GM20431 (cell line): Measurements from ENCODE around the gene CREB3.

Experiments used
- in situ Hi-C: fragments of 300-500 bp; cut with MseI, MboI; formaldehyde crosslinking; loops from one replicate; pipeline ENCODE4 v1.15.0; 2020; ENCODE audit warnings: low sequenced_read_pairs; ENCODE audit not compliant: unreplicated experiment

Gene CREB3

DNA sequence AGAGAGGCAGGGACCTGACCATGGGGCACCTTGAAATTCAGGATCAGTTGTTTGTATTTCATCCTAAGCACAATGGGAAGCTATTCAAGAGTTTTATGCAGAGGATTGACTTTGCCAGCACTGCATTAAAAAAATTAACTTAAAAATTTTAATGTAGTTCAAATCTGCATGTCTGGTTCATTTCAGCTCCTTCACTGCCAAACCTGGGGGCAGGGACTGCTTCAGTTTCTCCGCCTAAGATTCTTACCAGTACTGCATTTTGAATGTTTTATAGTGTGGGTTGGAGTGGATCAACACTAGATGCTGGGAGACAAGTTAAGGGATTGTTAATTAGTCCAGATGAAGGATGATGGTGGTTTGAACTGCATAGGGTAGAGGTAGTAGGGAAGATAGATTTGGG lies 37.3 kb downstream of the CREB3 start:
- in situ Hi-C loops: no loop called here

DNA sequence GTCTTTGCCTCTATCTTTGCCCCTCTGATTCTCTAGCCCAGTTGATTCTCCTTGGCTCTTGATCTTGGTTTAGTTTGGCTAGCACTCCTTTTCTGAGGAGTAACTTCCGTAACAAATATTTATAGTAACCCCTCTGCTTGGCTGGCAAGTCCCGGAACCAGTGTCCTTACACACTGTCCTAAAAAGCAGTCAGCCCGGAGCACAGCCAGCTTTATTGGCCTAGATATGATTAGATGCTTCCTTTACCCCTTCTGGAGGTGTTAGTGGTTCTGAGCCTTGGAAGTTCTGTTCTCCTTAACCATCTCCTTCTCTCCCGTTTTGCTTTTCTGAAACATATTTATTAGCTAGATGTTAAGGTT lies 38.6 kb downstream of the CREB3 start:
- in situ Hi-C loops: no loop called here

DNA sequence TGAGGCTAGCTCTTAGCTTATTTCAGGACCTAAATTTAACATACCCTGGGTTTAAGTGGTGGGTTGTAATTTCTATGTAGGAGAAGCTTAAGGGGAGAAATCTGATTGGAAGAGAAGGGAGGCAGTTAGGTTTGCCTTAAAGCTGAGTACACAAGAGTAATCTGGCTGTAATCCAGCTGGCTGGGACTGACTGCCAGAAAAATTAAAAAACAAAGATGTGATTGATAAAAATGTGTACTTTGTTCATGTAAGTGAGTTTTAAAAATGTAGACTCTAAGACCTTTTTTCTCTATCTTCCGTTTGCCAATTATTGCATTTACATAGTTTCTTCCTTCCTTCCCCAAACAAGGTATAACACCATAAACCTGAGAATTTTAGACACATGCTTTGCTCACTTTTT lies 39.1 kb downstream of the CREB3 start:
- in situ Hi-C loops: no loop called here

DNA sequence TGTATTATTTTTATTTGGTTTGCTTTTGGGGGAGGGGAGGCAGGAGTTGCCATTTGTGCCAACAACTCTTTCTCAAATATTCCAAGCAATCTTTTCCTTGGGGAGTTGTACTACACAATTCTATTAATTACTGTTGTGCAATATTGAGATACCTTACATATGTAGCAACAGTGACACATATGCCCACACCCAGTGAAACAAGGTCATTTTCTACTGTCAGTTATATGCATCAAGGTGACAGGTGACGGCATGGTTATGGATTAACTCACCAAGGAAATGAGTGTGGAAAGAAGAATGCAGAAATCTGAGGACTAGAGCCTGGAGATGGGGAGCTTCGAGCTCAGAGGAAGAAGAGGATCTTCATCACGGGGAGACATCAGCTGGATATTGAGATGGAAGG lies 39.5 kb downstream of the CREB3 start:
- in situ Hi-C loops: no loop called here

DNA sequence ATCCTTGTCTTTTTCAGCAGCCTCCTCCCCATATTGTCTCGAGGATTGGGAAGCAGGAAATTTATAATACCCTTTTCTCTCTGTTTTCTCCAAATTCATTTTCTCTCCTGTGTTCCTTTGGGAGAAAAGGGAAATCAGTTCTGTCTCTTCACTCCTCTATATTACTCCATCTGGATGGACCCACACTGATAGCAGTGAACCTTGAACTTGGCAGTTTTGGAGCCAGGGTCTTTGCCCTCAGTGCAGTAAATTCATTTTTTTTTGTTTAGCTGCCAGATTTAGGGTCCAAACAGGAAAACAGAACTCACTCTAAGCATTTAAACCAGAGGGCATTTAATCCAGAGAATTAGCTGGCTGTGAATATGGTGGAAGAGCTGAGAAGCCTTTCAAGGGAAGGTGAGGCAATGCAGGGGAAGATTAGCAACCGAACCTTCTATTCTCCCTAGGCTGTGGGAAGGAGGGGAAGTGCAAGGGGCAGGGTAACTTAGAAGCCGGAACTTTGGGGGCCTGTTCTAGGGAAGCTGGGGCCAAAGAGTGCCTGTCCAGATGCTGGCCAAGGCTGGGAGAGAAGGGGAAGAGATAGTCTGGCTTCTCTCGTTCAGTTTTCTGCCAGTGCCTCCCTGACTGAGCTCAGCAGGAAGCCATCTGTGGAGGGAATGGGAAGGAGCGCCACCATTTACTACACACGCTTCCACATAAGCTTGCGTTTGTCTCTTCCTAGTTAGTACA lies 42.6 kb downstream of the CREB3 start:
- in situ Hi-C loops: no loop called here

DNA sequence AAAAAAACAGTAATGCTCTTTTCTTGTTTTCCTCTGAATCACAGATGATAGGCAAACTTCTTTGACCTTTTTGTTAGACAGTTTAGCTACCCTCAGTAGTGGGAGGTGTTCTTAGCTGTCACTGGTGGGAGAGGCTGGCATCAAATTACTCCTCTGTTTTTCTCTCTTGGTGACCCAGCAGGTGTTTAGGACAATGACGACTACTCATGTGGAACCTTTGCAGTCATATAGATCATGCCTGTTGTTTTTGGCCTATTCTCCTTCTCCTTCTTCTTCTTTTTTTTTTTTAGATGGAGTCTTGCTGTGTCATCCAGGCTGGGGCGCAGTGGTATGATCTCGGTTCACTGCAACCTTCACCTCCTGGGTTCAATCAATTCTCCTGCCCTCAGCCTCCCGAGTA lies 43.6 kb downstream of the CREB3 start:
- in situ Hi-C loops: no loop called here

DNA sequence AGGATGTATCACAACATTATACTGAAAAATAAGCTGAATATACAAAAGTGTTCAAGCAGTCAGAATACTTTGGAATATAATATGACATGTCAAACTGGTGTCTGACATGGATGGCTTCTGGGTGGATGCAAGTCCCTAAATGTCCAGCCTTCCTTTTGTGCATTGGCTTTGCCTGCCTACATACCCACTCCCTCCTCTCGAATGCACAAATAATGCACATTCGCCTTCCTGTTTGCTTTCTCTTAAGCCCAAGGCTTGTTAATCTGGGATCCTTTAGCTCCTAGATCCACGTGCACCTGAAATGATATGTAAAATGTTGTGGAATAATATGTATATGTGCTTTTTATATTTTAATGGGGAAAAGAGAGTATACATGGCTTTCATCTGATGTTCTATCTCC lies 46.0 kb downstream of the CREB3 start:
- in situ Hi-C loops: no loop called here

DNA sequence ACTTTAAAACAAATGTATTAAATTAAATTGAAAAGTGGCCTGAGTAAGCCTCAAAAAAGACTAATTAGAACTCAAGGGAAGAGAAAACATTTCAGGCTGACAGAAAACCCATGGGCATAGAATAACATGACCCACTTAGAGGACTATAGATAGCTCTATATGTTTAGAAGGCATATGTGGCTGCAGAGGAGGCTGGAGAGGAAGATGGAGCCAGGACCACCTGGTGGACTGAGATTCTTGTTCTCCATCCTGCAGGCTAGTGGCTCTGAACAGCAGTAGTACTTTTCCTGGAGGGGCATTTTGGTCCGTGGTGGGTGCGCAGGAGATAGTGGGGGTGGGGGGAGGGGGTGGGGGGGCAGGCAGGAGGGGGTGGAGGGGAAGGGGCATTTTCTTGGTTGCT lies 48.6 kb downstream of the CREB3 start:
- in situ Hi-C loops: no loop called here

DNA sequence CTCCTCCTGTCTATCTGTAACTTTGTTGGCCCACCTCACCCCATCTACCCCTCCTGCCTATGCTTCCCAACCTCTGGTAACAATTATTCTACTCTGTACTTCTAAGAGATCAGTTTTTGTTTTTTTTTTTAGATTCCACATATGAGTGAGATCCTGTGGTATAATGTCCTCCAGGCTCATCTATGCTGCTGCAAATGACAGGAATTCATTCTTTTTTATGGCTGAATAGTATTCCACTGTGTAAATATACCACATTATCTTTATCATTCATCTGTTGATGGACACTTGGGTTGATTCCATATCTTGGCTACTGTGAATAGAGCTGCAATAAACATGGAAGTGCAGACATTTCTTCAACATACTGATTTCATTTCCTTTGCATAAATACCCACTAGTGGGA lies 51.0 kb downstream of the CREB3 start:
- in situ Hi-C loops: no loop called here
